Fibroblast of pulmonary artery (primary cell): ENCODE measurements around the gene ARHGAP24.
"Not testable (repeated sequence)": the region's sequence is repeated elsewhere in the genome, so short reads cannot be mapped to it uniquely, and the experiment has no call there.

Experiments
- DNase-seq: peaks from one replicate; pipeline ENCODE4 v3.0.0-alpha.2; 2010; ENCODE audit warnings: low read depth
- H3K4me3 ChIP-seq: replicated peaks from 2 replicates; pipeline ENCODE4 v1.5.1; 2011; ENCODE audit warnings: low read depth, mild to moderate bottlenecking, control low read depth, low read length, moderate library complexity
- TF ChIP-seq, protein P1 (sequence below): IDR thresholded peaks from 2 replicates; pipeline ENCODE4 v1.5.1; 2011; ENCODE audit warnings: mild to moderate bottlenecking, control low read depth, low read length, inconsistent platforms; ENCODE audit errors: missing control alignments

Gene ARHGAP24

DNA sequence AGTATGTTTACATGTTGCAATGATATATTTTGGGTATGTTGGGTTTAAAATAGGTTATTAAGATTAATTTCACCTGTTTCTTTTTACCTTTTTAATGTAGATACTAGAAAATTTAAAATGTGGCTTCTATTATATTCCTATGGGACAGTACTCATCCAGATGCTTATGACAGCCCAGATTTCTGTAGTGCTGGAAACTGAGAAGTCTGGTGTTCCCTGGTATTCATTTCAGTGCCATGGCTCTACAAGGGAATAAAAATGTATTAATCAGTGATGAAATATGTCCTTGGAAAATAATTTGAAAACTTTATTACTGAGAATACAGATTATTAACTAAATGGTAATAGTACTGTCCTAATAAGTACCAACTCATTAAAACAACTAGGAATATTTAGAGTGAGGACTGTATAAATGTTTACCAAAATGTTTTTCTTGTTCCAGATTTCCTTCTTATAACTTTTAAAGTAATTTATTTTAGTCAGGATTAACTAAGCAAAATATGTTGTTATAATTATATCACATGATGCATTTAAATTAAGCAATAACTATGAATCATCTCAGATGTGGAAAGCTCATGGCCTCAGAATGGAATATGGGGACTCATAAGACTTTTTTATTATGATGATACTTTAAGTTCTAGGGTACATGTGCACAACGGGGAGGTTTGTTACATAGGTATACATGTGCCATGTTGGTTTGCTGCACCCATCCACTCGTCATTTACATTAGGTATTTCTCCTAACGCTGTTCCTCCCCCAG is 25.3 kb downstream of the ARHGAP24 start:
- H3K4me3 ChIP-seq: no peak overlapping the region
- TF ChIP-seq, protein P1, sequence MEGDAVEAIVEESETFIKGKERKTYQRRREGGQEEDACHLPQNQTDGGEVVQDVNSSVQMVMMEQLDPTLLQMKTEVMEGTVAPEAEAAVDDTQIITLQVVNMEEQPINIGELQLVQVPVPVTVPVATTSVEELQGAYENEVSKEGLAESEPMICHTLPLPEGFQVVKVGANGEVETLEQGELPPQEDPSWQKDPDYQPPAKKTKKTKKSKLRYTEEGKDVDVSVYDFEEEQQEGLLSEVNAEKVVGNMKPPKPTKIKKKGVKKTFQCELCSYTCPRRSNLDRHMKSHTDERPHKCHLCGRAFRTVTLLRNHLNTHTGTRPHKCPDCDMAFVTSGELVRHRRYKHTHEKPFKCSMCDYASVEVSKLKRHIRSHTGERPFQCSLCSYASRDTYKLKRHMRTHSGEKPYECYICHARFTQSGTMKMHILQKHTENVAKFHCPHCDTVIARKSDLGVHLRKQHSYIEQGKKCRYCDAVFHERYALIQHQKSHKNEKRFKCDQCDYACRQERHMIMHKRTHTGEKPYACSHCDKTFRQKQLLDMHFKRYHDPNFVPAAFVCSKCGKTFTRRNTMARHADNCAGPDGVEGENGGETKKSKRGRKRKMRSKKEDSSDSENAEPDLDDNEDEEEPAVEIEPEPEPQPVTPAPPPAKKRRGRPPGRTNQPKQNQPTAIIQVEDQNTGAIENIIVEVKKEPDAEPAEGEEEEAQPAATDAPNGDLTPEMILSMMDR: no peak
- peak; percentile 59 for DNase-seq

DNA sequence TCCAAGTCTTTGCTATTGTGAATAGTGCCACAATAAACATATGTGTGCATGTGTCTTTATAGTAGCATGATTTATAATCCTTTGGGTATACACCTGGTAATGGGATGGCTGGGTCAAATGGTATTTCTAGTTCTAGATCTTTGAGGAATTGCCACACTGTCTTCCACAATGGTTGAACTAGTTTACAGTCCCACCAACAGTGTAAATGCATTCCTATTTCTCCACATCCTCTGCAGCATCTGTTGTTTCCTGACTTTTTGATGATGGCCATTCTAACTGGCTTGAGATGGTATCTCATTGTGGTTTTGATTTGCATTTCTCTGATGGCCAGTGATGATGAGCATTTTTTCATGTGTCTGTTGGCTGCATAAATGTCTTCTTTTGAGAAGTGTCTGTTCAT is 26.2 kb downstream of the ARHGAP24 start:
- DNase-seq, H3K4me3 ChIP-seq: not testable (repeated sequence)

DNA sequence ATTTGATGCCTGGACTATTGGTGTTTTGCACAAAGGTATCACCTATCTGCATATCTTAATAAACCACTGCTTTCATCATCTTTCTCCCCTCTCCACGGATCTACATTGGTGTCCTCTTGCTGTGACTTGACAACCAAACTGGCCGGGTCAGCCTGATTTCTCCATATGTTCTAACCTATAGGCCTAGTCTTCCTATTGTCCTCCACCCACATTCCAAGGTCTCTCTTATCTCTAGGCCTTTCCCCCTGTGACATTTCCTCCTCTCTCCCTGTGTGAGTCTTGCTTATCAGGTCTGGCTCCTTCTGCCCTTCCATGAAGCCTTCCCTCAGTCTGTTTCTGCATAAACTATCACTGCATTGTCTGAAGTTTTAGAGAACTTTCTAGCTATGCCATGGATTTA is 33.7 kb downstream of the ARHGAP24 start:
- TF ChIP-seq, protein P1: no peak
- no peak overlapping the region for H3K4me3 ChIP-seq
- DNase-seq: no peak

DNA sequence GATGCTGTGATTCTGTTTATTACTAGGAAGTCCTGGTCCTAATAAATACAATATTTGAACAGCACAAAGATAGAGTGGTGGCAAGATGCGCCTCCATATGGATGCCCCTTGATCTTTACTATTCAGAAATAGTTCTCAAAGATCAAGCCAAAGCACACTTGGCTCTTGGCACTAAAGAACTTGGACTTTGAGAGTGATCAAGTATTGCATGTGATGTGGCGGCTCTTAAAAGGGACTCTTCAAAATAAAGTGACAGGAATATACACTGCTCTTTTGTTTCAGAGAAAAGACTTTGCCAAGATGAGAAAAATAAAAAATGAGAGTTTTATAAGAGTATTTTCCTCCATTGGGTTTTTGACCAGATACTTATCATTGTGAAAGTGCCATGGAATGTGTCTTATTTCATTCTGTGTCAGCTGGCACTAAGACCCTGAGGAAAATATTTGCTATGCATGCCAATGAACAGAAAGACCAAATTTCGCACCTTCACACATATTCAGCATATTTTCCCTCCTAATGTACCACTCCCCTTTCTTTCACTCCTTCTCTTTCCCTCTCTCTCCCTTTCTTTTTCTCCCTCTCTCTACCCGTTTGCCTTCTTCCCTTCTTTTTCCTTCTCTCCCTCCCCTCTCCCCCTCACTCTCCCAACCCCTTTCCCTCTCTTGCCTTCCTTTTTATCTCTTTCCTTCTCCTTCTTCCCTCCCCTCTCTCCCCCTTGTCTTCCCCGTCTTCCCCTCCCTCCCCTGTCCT is 35.1 kb downstream of the ARHGAP24 start:
- TF ChIP-seq, protein P1: no peak
- H3K4me3 ChIP-seq: no peak overlapping the region
- DNase-seq: no peak

DNA sequence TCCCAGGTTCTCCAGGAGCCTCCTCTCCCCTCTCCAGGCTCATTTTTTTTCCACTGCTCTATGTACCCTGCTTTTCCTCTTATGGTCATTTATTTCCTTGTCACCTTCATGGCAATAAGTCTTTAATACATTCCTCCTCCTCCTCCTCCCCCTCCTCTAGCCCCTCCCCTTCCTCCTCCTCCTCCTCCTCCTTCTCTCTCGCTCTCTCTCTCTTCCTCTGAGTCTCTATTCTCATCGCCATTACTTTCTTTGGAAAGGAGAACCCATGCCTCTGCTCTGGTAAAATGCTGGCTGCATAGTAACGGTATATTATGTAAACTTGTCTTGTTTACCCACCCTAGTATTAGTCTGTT is 35.7 kb downstream of the ARHGAP24 start:
- TF ChIP-seq, protein P1: no peak

DNA sequence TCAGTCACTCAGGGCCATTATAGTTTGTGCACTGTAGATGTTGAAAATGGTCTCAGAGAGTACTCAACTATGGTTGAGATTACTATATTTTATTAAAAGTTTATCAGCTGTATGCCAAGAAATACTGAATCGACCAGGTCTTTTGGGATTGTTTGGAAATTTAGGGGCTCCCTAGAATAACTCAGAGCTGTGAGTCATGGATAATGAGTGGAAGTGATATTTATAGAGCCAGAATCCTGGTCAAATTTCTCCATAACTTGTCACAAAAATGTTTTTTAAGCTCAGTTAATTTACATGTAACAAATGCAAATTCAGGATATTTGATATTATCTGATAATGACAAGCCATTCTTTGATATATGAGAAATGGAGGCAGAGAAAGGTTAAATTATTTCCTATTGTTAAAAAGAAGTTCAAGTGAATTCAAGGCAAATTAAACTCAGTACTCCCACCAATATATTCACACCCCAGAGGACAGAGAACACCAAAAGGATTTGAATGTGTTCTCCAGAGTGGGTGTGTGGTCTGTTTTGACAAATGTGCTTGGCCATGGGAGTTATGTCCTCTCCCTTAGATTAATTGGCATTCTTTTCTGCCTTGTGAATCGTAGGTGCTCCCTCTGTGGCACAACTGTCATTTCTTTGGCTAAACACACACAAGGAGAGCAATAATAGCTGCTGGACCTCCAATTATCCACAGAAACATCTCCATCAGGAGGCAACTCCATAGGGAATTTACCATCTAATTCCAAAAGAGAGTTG is 37.7 kb downstream of the ARHGAP24 start:
- no peak for DNase-seq
- no peak overlapping the region for H3K4me3 ChIP-seq
- TF ChIP-seq, protein P1: no peak

More for the DNA sequence above, 35.7 kb downstream of the ARHGAP24 start:
- DNase-seq: no peak
- no peak overlapping the region for H3K4me3 ChIP-seq

DNA sequence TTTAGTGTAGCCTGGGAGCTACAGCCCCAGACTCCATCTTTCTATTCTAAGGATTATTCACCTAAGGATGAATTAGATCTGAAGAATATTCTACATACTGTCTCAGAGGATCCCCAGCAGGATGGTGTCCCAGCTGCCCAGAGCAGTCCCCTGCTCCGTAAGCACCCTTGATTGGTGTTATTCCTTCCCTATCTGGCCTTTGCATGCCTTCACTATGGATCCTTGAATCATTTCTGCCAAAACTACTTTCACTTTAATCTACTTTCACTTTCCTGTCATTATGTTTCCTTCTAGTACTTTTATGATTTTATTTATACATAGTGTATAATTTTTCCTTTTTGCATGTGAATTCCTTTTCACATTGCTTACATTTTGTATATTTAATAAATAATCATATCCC is 39.2 kb downstream of the ARHGAP24 start:
- no peak for DNase-seq
- H3K4me3 ChIP-seq: peak overlapping the region; percentile 41
- TF ChIP-seq, protein P1: no peak
